GM23338 (cell line): ENCODE data around the gene C2CD3. TPM values are rescaled to one million over a fixed set of nuclear protein-coding genes. Genes with fewer than 3 reads are reported as not detected.

Source experiments
- ATAC-seq: fragments of 200-7000 bp; cut with Tn5 transposase; 3 replicates; pipeline ENCODE4 v1.9.1; 2020
- DNase-seq: peaks from one replicate; pipeline ENCODE4 v3.0.0-alpha.2; 2015; ENCODE audit warnings: low spot score
- H2AFZ ChIP-seq: fragments of 200-600 bp; sonication (generic); 2 replicates; pipeline ENCODE4 v1.8.0; 2016; ENCODE audit warnings: antibody characterized with exemption, mild to moderate bottlenecking, moderate library complexity
- H3F3A ChIP-seq: fragments of 200-600 bp; sonication (generic); replicated peaks from 2 replicates; pipeline ENCODE4 v1.8.0; 2017; ENCODE audit warnings: antibody characterized with exemption, mixed run types, low read depth
- H3K27ac ChIP-seq: fragments of 200-600 bp; sonication (generic); 2 replicates; pipeline ENCODE4 v1.6.1; 2016; ENCODE audit warnings: low read depth
- H3K27me3 ChIP-seq: fragments of 200-600 bp; sonication (generic); 2 replicates; pipeline ENCODE4 v1.8.0; 2016; ENCODE audit warnings: mild to moderate bottlenecking, mixed run types, moderate library complexity; ENCODE audit not compliant: insufficient read depth
- H3K36me3 ChIP-seq: fragments of 200-600 bp; sonication (generic); 2 replicates; pipeline ENCODE4 v1.8.0; 2016; ENCODE audit warnings: mild to moderate bottlenecking; ENCODE audit not compliant: insufficient read depth
- H3K4me1 ChIP-seq: fragments of 200-600 bp; sonication (generic); 2 replicates; pipeline ENCODE4 v1.8.0; 2016; ENCODE audit warnings: mild to moderate bottlenecking, moderate library complexity; ENCODE audit not compliant: insufficient read depth
- H3K4me2 ChIP-seq: fragments of 200-600 bp; sonication (generic); 2 replicates; pipeline ENCODE4 v1.7.1; 2017; ENCODE audit warnings: mixed run types
- H3K4me3 ChIP-seq: fragments of 200-600 bp; sonication (generic); 2 replicates; pipeline ENCODE4 v1.6.1; 2016; ENCODE audit warnings: mixed run types
- H3K79me2 ChIP-seq: fragments of 200-600 bp; sonication (generic); replicated peaks from 2 replicates; pipeline ENCODE4 v1.8.0; 2017; ENCODE audit warnings: mild to moderate bottlenecking; ENCODE audit not compliant: insufficient read depth
- H3K9me2 ChIP-seq: fragments of 200-600 bp; sonication (generic); 2 replicates; pipeline ENCODE4 v1.8.0; 2017; ENCODE audit not compliant: insufficient read depth
- H4K20me1 ChIP-seq: fragments of 200-600 bp; sonication (generic); replicated peaks from 2 replicates; pipeline ENCODE4 v1.8.0; 2017; ENCODE audit warnings: mild to moderate bottlenecking; ENCODE audit not compliant: insufficient read depth
- H3K27ac Mint-ChIP-seq: 2 replicates; pipeline ENCODE4 v1.8.0; 2020; ENCODE audit warnings: inconsistent platforms, mild to moderate bottlenecking, moderate library complexity, mixed read lengths
- H3K27me3 Mint-ChIP-seq: 3 replicates; pipeline ENCODE4 v1.8.0; 2022; ENCODE audit warnings: low read depth, mild to moderate bottlenecking, moderate library complexity, mixed read lengths, inconsistent platforms; ENCODE audit not compliant: insufficient read depth, poor library complexity
- H3K36me3 Mint-ChIP-seq: 3 replicates; pipeline ENCODE4 v1.8.0; 2021; ENCODE audit warnings: low read depth, mild to moderate bottlenecking, inconsistent platforms, moderate library complexity, mixed read lengths
- H3K4me1 Mint-ChIP-seq: 3 replicates; pipeline ENCODE4 v1.8.0; 2020; ENCODE audit warnings: mild to moderate bottlenecking, inconsistent platforms, mixed read lengths
- H3K4me3 Mint-ChIP-seq: 3 replicates; pipeline ENCODE4 v1.8.0; 2021; ENCODE audit warnings: moderate library complexity, mild to moderate bottlenecking, inconsistent platforms, mixed read lengths
- H3K9me3 Mint-ChIP-seq: 3 replicates; pipeline ENCODE4 v1.8.0; 2020; ENCODE audit warnings: moderate library complexity, mild to moderate bottlenecking, inconsistent platforms, mixed read lengths
- CREB1 ChIP-seq: fragments of 250-450 bp; sonication (Bioruptor Pico); IDR thresholded peaks from 2 replicates; pipeline ENCODE4 v1.5.0; 2020; ENCODE audit warnings: low read depth, mild to moderate bottlenecking, moderate library complexity
- CTCF ChIP-seq, 2 experiments: fragments of 200-600 bp in 1 of 2; sonication (generic) in 1 of 2; conservative IDR thresholded peaks; 2 replicates each; pipeline versions ENCODE4 v1.5.1 to v1.6.1; 2016 to 2017; ENCODE audit warnings: antibody characterized with exemption in 2 of 2, low read depth in 2 of 2, mild to moderate bottlenecking in 2 of 2, moderate library complexity in 1 of 2
- ETS1 ChIP-seq: IDR thresholded peaks from 2 replicates; pipeline ENCODE4 v1.6.1; 2016; ENCODE audit warnings: antibody characterized with exemption
- EZH2 ChIP-seq: fragments of 200-600 bp; sonication (generic); IDR thresholded peaks from one replicate; pipeline ENCODE4 v1.8.0; 2017; ENCODE audit warnings: antibody characterized with exemption, mild to moderate bottlenecking, low read depth; ENCODE audit not compliant: unreplicated experiment
- EZH2phosphoT487 ChIP-seq: fragments of 200-600 bp; sonication (generic); IDR thresholded peaks from one replicate; pipeline ENCODE4 v1.8.1; 2018; ENCODE audit warnings: antibody characterized with exemption; ENCODE audit not compliant: unreplicated experiment
- JUNB ChIP-seq: IDR thresholded peaks from one replicate; pipeline ENCODE4 v1.6.1; 2016; ENCODE audit warnings: antibody characterized with exemption; ENCODE audit not compliant: unreplicated experiment
- NANOG ChIP-seq: IDR thresholded peaks from 2 replicates; pipeline ENCODE4 v1.6.1; 2016; ENCODE audit warnings: antibody characterized with exemption, borderline replicate concordance
- POLR2AphosphoS5 ChIP-seq: IDR thresholded peaks from 2 replicates; pipeline ENCODE4 v1.6.1; 2016; ENCODE audit warnings: antibody characterized with exemption, low read depth
- REST ChIP-seq: IDR thresholded peaks from one replicate; pipeline ENCODE4 v1.6.1; 2018; ENCODE audit warnings: antibody characterized with exemption; ENCODE audit not compliant: unreplicated experiment
- STAT1 ChIP-seq: IDR thresholded peaks from one replicate; pipeline ENCODE4 v1.6.1; 2016; ENCODE audit warnings: antibody characterized with exemption; ENCODE audit not compliant: unreplicated experiment
- ZNF114 ChIP-seq: fragments of 250-450 bp; sonication (Bioruptor Pico); IDR thresholded peaks from 2 replicates; pipeline ENCODE4 v1.5.0; 2020; ENCODE audit warnings: mild to moderate bottlenecking, moderate library complexity
- ZNF331 ChIP-seq: fragments of 250-450 bp; sonication (Bioruptor Pico); IDR thresholded peaks from 2 replicates; pipeline ENCODE4 v1.5.0; 2020; ENCODE audit warnings: low read depth, mild to moderate bottlenecking, moderate library complexity
- ZNF462 ChIP-seq: fragments of 250-450 bp; sonication (Bioruptor Pico); IDR thresholded peaks from 2 replicates; pipeline ENCODE4 v1.5.0; 2020; ENCODE audit warnings: mild to moderate bottlenecking, moderate library complexity
- polyA plus RNA-seq: library from polyadenylated mRNA; unstranded; fragments of >200 nt; fragmentation: Nextera tagmentation; extraction: Ambion mirVana; gene quantifications from 2 replicates; pipeline ENCODE4 v1.2.1, GENCODE V29; 2016
- total RNA-seq: library from RNA; depleted of rRNA; stranded (reverse); fragments of >200 nt; shearing (Covaris generic); gene quantifications from 2 replicates; pipeline ENCODE4 v1.2.3, GENCODE V29; 2014

The C2CD3 gene
- total and polyA plus RNA-seq, 2 experiments from 2014 or later: 15.5 to 29.5 TPM

- Mint-ChIP-seq H3K27ac (peak overlapping the region; percentile 40; the same call in 1 of the 2 replicates), H3K4me3 (no peak overlapping the region), H3K27me3 (no peaks in the 10 kb centered on the region), H3K9me3 (peaks cover 2% of the 10 kb centered on the region; the same call in 1 of the 3 replicates), H3K4me1 (peaks cover 4% of the 10 kb centered on the region; the same call in 2 of the 3 replicates), H3K36me3 (peaks cover 16% of the 10 kb centered on the region)
- H2AFZ ChIP-seq: no peak overlapping the region
- H3K79me2 ChIP-seq: no peaks in the 10 kb centered on the region
- no peaks in the 10 kb centered on the region for H3K36me3 ChIP-seq
- H3K4me2 ChIP-seq: no peak overlapping the region
- TF ChIP-seq ZNF114 (CRISPR knock-in tag) (no peak), JUNB (no peak), ETS1 (no peak), ZNF462 (no peak), EZH2phosphoT487 (no peak), CREB1 (no peak), POLR2AphosphoS5 (no peak), NANOG (no peak), REST (no peak), CTCF (conservative IDR thresholded peaks at IDR 0.05; ENCODE audit: low read depth in 2 of 2) (no peak), EZH2 (no peak), ZNF331 (CRISPR knock-in tag) (no peak), STAT1 (no peak)
- no peak for ATAC-seq
- H3K9me2 ChIP-seq: no peaks in the 10 kb centered on the region
- no peaks in the 10 kb centered on the region for H3F3A ChIP-seq
- no peak for DNase-seq
- no peak overlapping the region for H3K4me3 ChIP-seq
- no peaks in the 10 kb centered on the region for H3K27me3 ChIP-seq
- H3K4me1 ChIP-seq: no peaks in the 10 kb centered on the region
- no peak overlapping the region for H3K27ac ChIP-seq
- H4K20me1 ChIP-seq: no peaks in the 10 kb centered on the region; the same call in 1 of the 2 replicates
Observed at GRCh38 chr11:74057249-74058151, 113.3 kb downstream of the C2CD3 start.
